GM12892 (cell line): Measurements from ENCODE around the gene ZNF532.

Experiments used
- POLR2A ChIP-seq: IDR thresholded peaks from 2 replicates; pipeline ENCODE4 v1.6.1; 2011; ENCODE audit warnings: low read depth, low read length, control low read depth
- POLR2AphosphoS5 ChIP-seq: IDR thresholded peaks from 2 replicates; pipeline ENCODE4 v1.6.1; 2011; ENCODE audit warnings: low read depth, low read length, control low read depth

GRCh38 chr18:58866773-58867150, 2.1 kb downstream of the ZNF532 start:
- no peak for TF ChIP-seq POLR2AphosphoS5
- TF ChIP-seq POLR2A = no peak
